Inflammatory macrophage (primary cell): ENCODE data around the gene LECT2.

Experiments
- DNase-seq, 2 donors: peaks; one replicate each; pipeline ENCODE4 v3.0.0-alpha.2; 2020 to 2022

Gene LECT2

GRCh38 chr5:135930949-135931295, 23.9 kb downstream of the LECT2 start:
- no peak for DNase-seq

- no peak for DNase-seq
These were observed 24.5 kb downstream of the LECT2 start for GRCh38 chr5:135930029-135930948.

GRCh38 chr5:135921388-135921787, 33.4 kb downstream of the LECT2 start:
- DNase-seq: peak in 1 of 2 donors; percentile 19

GRCh38 chr5:135920199-135920598, 34.6 kb downstream of the LECT2 start:
- no peak for DNase-seq

- DNase-seq: no peak
These were observed 38.0 kb downstream of the LECT2 start for GRCh38 chr5:135916638-135917263.

GRCh38 chr5:135915466-135916001, 39.2 kb downstream of the LECT2 start:
- DNase-seq: no peak

GRCh38 chr5:135913713-135914626, 40.8 kb downstream of the LECT2 start:
- no peak for DNase-seq

GRCh38 chr5:135905144-135905543, 49.6 kb downstream of the LECT2 start:
- no peak for DNase-seq

- DNase-seq: no peak
These were observed 53.1 kb downstream of the LECT2 start for GRCh38 chr5:135901633-135902032.

GRCh38 chr5:135900276-135900675, 54.5 kb downstream of the LECT2 start:
- no peak for DNase-seq

GRCh38 chr5:135898651-135899050, 56.1 kb downstream of the LECT2 start:
- no peak for DNase-seq
